ENCODE results near the gene INO80. TPM values are rescaled to one million over a fixed set of nuclear protein-coding genes. Genes with fewer than 3 reads are reported as not detected.

The INO80 gene
- total and polyA plus RNA-seq, 2 donors (not counting 1 experiment from before 2014, with no cell fraction given) = 16.3 to 55.7 TPM

- TF ChIP-seq CTCF (IDR thresholded peaks at IDR 0.05) (no peak), EZH2 (IDR thresholded peaks at IDR 0.05; ENCODE audit: borderline replicate concordance, insufficient read depth, low read depth, low read length, poor library complexity, severe bottlenecking) (no peak)
- peak overlapping the region; percentile 90 for H2AFZ ChIP-seq (ENCODE audit: insufficient read depth, low read depth, low read length, poor library complexity, severe bottlenecking)
- ChIA-PET CTCF (interaction anchor here (1.0 to 1.5 kb wide), 3 partner anchors 210 to 258 kb away, joined by 3 to 4 read pairs (median 4); partner anchors contain the start of gene VPS18), POLR2A (interaction anchor here (0.6 to 1.8 kb wide), 4 partner anchors 163 to 428 kb away, joined by 3 to 13 read pairs (median 4); partner anchors contain the start of genes CHAC1, NUSAP1, OIP5 and RPAP1)
- intact Hi-C loops (cut with micrococcal nuclease) = loop anchor here (1.0 to 10.0 kb wide), 11 partner anchors 29 to 1462 kb away; partner anchors contain the start of genes CCDC32, CHAC1, KNL1 and MAPKBP1
- 0% methylated on average over 43 of the region's 46 CpGs for WGBS (ENCODE audit: insufficient coverage)
- no peaks in the 10 kb centered on the region for H3K36me3 ChIP-seq (replicated peaks in 1 of 2; ENCODE audit: control extremely low read depth in 1 of 2, control insufficient read depth in 1 of 2, extremely low read depth in 1 of 2, insufficient read depth in 2 of 2, low read length in 1 of 2)
- ATAC-seq (ENCODE audit: low read depth) (peak; percentile 66), DNase-seq (peak; percentile 95)
- H3K79me2 ChIP-seq (ENCODE audit: control insufficient read depth, insufficient read depth, low read length) = peaks cover 46% of the 10 kb centered on the region
- H3K27me3 Mint-ChIP-seq = no peaks in the 10 kb centered on the region
- H3K27me3 ChIP-seq (replicated peaks in 1 of 4; ENCODE audit: control extremely low read depth in 1 of 4, control insufficient read depth in 3 of 4, insufficient read depth in 4 of 4, low read length in 3 of 4) = no peaks in the 10 kb centered on the region
- H4K20me1 ChIP-seq (ENCODE audit: control insufficient read depth, insufficient read depth, low read length, poor library complexity, severe bottlenecking) = peaks cover 5% of the 10 kb centered on the region
- H3K9ac ChIP-seq (ENCODE audit: low read length) = peak overlapping the region; percentile 81
- H3K4me1 Mint-ChIP-seq = peaks cover 26% of the 10 kb centered on the region
- peaks cover 16 to 17% of the 10 kb centered on the region in 2 donors for H3K4me1 ChIP-seq (ENCODE audit: control insufficient read depth in 2 of 2, insufficient read depth in 2 of 2, low read length in 2 of 2)
- peak overlapping the region; percentile 71 for H3K4me2 ChIP-seq (replicated peaks; ENCODE audit: low read depth, low read length, poor library complexity, severe bottlenecking)
- no peaks in the 10 kb centered on the region for H3K9me3 Mint-ChIP-seq (ENCODE audit: insufficient read depth)
- peak overlapping the region; percentile 93 for H3K27ac ChIP-seq (ENCODE audit: low read length in 2 of 2)
- peak overlapping the region; percentile 73 to 80 (median 78) for H3K4me3 ChIP-seq (ENCODE audit: control extremely low read depth in 1 of 5, extremely low read depth in 1 of 5, insufficient read depth in 1 of 5, low read depth in 2 of 5, low read length in 4 of 5)
- no peaks in the 10 kb centered on the region for H3K9me3 ChIP-seq (ENCODE audit: control extremely low read depth in 1 of 3, control insufficient read depth in 2 of 3, insufficient read depth in 1 of 3, low read length in 2 of 3)
- peak overlapping the region; percentile 100 for H3K4me3 Mint-ChIP-seq
- H3K27ac Mint-ChIP-seq = peak overlapping the region; percentile 100
These were observed 396 bp downstream of the INO80 start for GRCh38 chr15:41115652-41116115.

- peak overlapping the region; percentile 71 for H3K4me2 ChIP-seq (replicated peaks; ENCODE audit: low read depth, low read length, poor library complexity, severe bottlenecking)
- Mint-ChIP-seq H3K4me1 (peaks cover 26% of the 10 kb centered on the region), H3K27ac (peak overlapping the region; percentile 100), H3K27me3 (no peaks in the 10 kb centered on the region), H3K9me3 (ENCODE audit: insufficient read depth) (no peaks in the 10 kb centered on the region), H3K4me3 (peak overlapping the region; percentile 100)
- intact Hi-C loops (cut with micrococcal nuclease) = loop anchor here (1.0 to 10.0 kb wide), 7 partner anchors 38 to 1462 kb away; partner anchors contain the start of genes CCDC32, CHAC1, MAPKBP1 and RPUSD2
- H4K20me1 ChIP-seq (ENCODE audit: control insufficient read depth, insufficient read depth, low read length, poor library complexity, severe bottlenecking) = peaks cover 6% of the 10 kb centered on the region
- ATAC-seq (ENCODE audit: low read depth) (no peak), DNase-seq (no peak)
- TF ChIP-seq CTCF (IDR thresholded peaks at IDR 0.05) (no peak), EZH2 (IDR thresholded peaks at IDR 0.05; ENCODE audit: borderline replicate concordance, insufficient read depth, low read depth, low read length, poor library complexity, severe bottlenecking) (no peak)
- no peaks in the 10 kb centered on the region for H3K9me3 ChIP-seq (ENCODE audit: control extremely low read depth in 1 of 3, control insufficient read depth in 2 of 3, insufficient read depth in 1 of 3, low read length in 2 of 3)
- peaks cover 50% of the 10 kb centered on the region for H3K79me2 ChIP-seq (ENCODE audit: control insufficient read depth, insufficient read depth, low read length)
- H3K4me3 ChIP-seq (ENCODE audit: control extremely low read depth in 1 of 5, extremely low read depth in 1 of 5, insufficient read depth in 1 of 5, low read depth in 2 of 5, low read length in 4 of 5) = peak overlapping the region; percentile 73 to 80 (median 78)
- ChIA-PET POLR2A (interaction anchor here (1.5 to 1.8 kb wide), 2 partner anchors 208 to 218 kb away, joined by 5 to 13 read pairs; partner anchors contain the start of genes NUSAP1 and OIP5), CTCF (interaction anchor here (1.4 to 1.5 kb wide), 2 partner anchors 209 to 221 kb away, joined by 3 to 4 read pairs; partner anchors contain the start of gene VPS18)
- peak overlapping the region; percentile 90 for H2AFZ ChIP-seq (ENCODE audit: insufficient read depth, low read depth, low read length, poor library complexity, severe bottlenecking)
- peak overlapping the region; percentile 81 for H3K9ac ChIP-seq (ENCODE audit: low read length)
- no peaks in the 10 kb centered on the region for H3K36me3 ChIP-seq (replicated peaks in 1 of 2; ENCODE audit: control extremely low read depth in 1 of 2, control insufficient read depth in 1 of 2, extremely low read depth in 1 of 2, insufficient read depth in 2 of 2, low read length in 1 of 2)
- peak overlapping the region; percentile 93 for H3K27ac ChIP-seq (ENCODE audit: low read length in 2 of 2)
- no peaks in the 10 kb centered on the region for H3K27me3 ChIP-seq (replicated peaks in 1 of 4; ENCODE audit: control extremely low read depth in 1 of 4, control insufficient read depth in 3 of 4, insufficient read depth in 4 of 4, low read length in 3 of 4)
- peaks cover 16 to 17% of the 10 kb centered on the region in 2 donors for H3K4me1 ChIP-seq (ENCODE audit: control insufficient read depth in 2 of 2, insufficient read depth in 2 of 2, low read length in 2 of 2)
- 0% methylated on average over 10 of the region's 10 CpGs for WGBS (ENCODE audit: insufficient coverage)
These were observed 874 bp downstream of the INO80 start for GRCh38 chr15:41115161-41115651.

All from B cell (primary cell).